Measurements from ENCODE around the gene CFAP99.
A peak's percentile ranks its signal among the peaks of the same experiment; 100 is the strongest.

CFAP99 gene

DNA sequence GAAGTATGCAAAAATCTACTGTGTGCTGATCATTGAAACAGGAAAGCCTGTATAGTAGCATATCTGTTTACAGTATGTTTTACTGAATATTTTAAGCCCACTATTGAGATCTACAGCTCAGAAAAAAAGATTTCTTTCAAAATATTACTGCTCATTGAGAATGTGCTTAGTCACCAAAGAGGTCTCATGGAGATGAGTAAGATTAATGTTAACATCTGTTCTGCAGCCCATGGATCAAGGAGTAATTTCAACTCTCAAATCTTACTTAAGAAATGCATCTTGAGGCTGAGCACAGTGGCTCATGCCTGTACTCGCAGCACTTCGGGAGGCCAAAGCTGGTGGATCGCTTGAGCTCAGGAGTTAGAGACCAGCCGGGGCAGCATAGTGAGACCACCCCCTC lies 53.4 kb downstream of the CFAP99 start:
- TF ChIP-seq, protein P1, sequence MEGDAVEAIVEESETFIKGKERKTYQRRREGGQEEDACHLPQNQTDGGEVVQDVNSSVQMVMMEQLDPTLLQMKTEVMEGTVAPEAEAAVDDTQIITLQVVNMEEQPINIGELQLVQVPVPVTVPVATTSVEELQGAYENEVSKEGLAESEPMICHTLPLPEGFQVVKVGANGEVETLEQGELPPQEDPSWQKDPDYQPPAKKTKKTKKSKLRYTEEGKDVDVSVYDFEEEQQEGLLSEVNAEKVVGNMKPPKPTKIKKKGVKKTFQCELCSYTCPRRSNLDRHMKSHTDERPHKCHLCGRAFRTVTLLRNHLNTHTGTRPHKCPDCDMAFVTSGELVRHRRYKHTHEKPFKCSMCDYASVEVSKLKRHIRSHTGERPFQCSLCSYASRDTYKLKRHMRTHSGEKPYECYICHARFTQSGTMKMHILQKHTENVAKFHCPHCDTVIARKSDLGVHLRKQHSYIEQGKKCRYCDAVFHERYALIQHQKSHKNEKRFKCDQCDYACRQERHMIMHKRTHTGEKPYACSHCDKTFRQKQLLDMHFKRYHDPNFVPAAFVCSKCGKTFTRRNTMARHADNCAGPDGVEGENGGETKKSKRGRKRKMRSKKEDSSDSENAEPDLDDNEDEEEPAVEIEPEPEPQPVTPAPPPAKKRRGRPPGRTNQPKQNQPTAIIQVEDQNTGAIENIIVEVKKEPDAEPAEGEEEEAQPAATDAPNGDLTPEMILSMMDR (conservative IDR thresholded peaks at IDR 0.05; ENCODE audit: control insufficient read depth, insufficient read depth, low read depth, low read length) = no peak
- no peak overlapping the region for H3K4me3 ChIP-seq (ENCODE audit: control insufficient read depth, low read depth, low read length)
- DNase-seq (ENCODE audit: low read depth) = peak; percentile 87

DNA sequence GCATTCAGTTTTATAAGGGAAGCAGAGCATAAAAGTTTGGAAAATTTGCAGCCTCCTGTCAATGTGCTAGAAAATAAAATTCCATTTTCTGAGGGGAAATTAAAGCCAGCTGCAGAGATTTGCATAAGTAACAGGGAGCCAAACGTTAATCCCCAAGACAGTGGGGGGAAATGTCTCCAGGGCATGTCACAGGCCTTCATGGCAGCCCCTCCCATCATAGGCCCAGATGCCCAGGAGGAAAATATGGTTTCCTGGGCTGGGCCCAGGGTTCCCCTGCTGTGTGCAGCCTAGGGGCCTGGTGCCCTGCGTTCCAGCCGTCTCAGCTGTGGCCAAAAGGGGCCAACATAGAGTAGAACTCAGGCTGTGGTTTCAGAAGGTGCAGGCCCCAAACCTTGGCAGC lies 59.5 kb downstream of the CFAP99 start:
- TF ChIP-seq, protein P1 (conservative IDR thresholded peaks at IDR 0.05; ENCODE audit: control insufficient read depth, insufficient read depth, low read depth, low read length) = no peak
- H3K4me3 ChIP-seq (ENCODE audit: control insufficient read depth, low read depth, low read length) = no peak overlapping the region
- no peak for DNase-seq (ENCODE audit: low read depth)

DNA sequence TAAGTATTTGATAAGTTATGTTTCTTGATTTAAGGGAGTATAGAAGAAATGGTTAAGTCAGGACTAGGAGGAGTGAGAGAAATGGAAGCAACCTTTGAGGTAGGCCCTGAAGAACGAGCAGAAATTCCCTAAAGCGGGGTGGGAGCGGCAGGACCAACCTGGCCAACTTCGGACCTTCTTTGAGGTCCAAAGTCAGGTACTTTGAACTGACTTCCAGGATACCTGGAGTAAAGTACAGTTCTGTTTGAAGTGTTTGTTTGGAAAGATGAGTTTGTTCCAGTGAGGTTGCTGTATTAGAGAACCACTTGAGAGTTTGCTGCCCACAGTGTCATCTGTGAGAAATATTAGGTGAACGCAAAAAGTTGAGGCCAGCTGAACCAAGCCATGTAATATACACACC lies 61.9 kb downstream of the CFAP99 start:
- TF ChIP-seq, protein P1 (conservative IDR thresholded peaks at IDR 0.05; ENCODE audit: control insufficient read depth, insufficient read depth, low read depth, low read length) = no peak
- H3K4me3 ChIP-seq (ENCODE audit: control insufficient read depth, low read depth, low read length) = no peak overlapping the region
- no peak for DNase-seq (ENCODE audit: low read depth)

DNA sequence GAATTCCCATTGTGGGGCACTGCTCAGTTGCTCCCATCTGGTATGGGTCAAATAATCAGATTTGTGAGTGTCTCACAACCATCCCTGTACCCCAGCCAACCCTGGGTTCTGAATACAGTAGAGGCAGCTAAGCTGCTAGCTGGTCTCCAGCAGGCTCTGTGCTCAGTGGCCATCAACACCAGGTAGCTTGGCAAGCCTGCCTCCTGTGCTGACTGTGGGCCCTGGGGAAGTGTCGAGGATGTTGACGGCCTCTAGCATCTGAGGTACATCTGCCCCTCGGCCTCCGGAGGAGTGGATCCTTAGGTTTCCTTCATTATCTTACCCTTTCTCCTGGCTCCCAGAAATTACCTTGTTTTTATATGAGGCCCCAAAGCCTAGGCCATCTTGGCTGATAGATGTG lies 63.4 kb downstream of the CFAP99 start:
- H3K4me3 ChIP-seq (ENCODE audit: control insufficient read depth, low read depth, low read length) = no peak overlapping the region
- TF ChIP-seq, protein P1 (conservative IDR thresholded peaks at IDR 0.05; ENCODE audit: control insufficient read depth, insufficient read depth, low read depth, low read length) = no peak
- DNase-seq (ENCODE audit: low read depth) = no peak

DNA sequence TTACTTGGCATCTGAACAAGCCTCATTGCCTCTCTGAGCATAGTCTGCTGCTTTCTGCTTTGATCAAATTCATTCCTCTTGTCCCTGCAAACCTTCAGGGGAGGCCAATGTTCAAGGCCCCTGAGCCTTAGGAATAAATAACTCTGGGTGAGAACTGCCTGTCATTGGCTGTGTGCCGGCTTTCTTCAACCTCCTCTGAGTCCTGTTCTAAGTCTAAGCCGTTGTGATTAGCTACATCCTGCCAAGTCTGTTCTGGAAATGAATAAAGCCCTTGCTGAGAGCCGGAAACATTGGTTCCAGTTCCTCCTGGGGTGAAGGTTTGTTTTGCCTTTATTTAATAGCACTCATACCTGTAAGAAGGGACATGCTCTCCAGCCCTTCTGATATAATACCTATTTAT lies 63.9 kb downstream of the CFAP99 start:
- TF ChIP-seq, protein P1 (conservative IDR thresholded peaks at IDR 0.05; ENCODE audit: control insufficient read depth, insufficient read depth, low read depth, low read length) = no peak
- DNase-seq (ENCODE audit: low read depth) = peak; percentile 76
- H3K4me3 ChIP-seq (ENCODE audit: control insufficient read depth, low read depth, low read length) = no peak overlapping the region

DNA sequence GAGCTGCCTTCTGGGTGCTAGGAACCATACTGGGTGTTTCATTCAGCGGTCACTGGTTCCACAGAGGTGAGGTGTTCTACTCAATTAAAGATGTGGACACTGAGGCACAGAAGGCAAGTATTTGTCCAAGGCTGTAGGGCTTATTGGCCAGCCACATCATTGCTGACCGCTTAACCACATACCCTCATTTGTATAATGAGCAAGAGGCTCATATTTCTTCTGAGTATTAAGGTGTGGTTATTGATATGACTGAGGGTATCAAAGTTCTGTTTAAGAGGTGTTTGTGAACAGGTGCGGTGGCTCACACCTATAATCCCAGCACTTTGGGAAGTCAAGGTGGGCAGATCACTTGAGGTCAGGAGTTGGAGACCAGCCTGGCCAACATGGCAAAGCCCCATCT lies 64.5 kb downstream of the CFAP99 start:
- TF ChIP-seq, protein P1 (conservative IDR thresholded peaks at IDR 0.05; ENCODE audit: control insufficient read depth, insufficient read depth, low read depth, low read length) = no peak
- no peak overlapping the region for H3K4me3 ChIP-seq (ENCODE audit: control insufficient read depth, low read depth, low read length)
- no peak for DNase-seq (ENCODE audit: low read depth)

DNA sequence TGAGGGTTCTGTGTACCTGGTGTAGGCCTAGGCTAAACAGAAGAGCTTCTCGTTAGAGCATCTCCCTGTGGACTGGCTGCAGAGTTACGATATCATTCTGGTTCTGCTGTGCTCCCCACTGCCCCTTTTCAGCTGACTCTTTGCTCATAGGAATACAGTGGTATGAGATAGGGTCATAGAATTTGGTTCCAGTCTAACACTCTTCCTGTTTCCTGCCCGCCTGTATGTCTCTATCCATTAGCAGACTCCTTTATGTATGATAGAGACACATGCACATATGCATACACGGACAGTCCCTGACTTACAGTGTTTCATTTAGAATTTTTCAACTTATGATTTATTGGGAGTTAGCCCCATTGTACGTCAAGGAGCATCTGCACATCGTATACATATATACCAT lies 65.4 kb downstream of the CFAP99 start:
- H3K4me3 ChIP-seq (ENCODE audit: control insufficient read depth, low read depth, low read length) = no peak overlapping the region
- DNase-seq (ENCODE audit: low read depth) = no peak
- TF ChIP-seq, protein P1 (conservative IDR thresholded peaks at IDR 0.05; ENCODE audit: control insufficient read depth, insufficient read depth, low read depth, low read length) = no peak

Data from fibroblast of mammary gland (primary cell).